Vagina (tissue), 2 donors: Measurements from ENCODE around the gene UBE2O.

ENCODE experiments used
- CTCF ChIP-seq, 3 experiments: fragments of 450-650 bp in 2 of 3; fragments of 200-600 bp in 1 of 3; sonication (generic) in 1 of 3; IDR thresholded peaks; one replicate each; pipeline ENCODE4 v1.5.1; 2017 to 2019; ENCODE audit warnings: antibody characterized with exemption in 3 of 3, mild to moderate bottlenecking in 2 of 3, moderate library complexity in 2 of 3
- POLR2A ChIP-seq, 2 donors: fragments of 450-650 bp; IDR thresholded peaks; one replicate each; pipeline ENCODE4 v1.6.1; 2017; ENCODE audit warnings: antibody characterized with exemption in 2 of 2, mild to moderate bottlenecking in 2 of 2, moderate library complexity in 2 of 2

- no peak for TF ChIP-seq CTCF (IDR thresholded peaks at IDR 0.05)
- no peak for TF ChIP-seq POLR2A (IDR thresholded peaks at IDR 0.05)
These were observed 18.7 kb upstream of the UBE2O start for GRCh38 chr17:76471498-76472257.
